Hepatocyte (in vitro differentiated cells): ENCODE results near the gene IMMP2L. TPM values are rescaled to one million over a fixed set of nuclear protein-coding genes. Genes with fewer than 3 reads are reported as not detected.

Source experiments
- DNase-seq: peaks from one replicate; pipeline ENCODE4 v3.0.0-alpha.2; 2016; ENCODE audit warnings: low spot score
- H2AFZ ChIP-seq: fragments of 200-600 bp; sonication (generic); 2 replicates; pipeline ENCODE4 v1.6.0; 2016; ENCODE audit warnings: antibody characterized with exemption, mild to moderate bottlenecking
- H3K27ac ChIP-seq: fragments of 200-600 bp; sonication (generic); 2 replicates; pipeline ENCODE4 v1.5.1; 2016; ENCODE audit warnings: mild to moderate bottlenecking
- H3K27me3 ChIP-seq: fragments of 200-600 bp; sonication (generic); 2 replicates; pipeline ENCODE4 v1.6.1; 2016
- H3K36me3 ChIP-seq: fragments of 200-600 bp; sonication (generic); replicated peaks from 2 replicates; pipeline ENCODE4 v1.5.1; 2016; ENCODE audit warnings: low read depth; ENCODE audit not compliant: insufficient read depth
- H3K4me1 ChIP-seq: fragments of 200-600 bp; sonication (generic); 2 replicates; pipeline ENCODE4 v1.5.1; 2016; ENCODE audit warnings: mild to moderate bottlenecking, moderate library complexity; ENCODE audit not compliant: insufficient read depth
- H3K4me2 ChIP-seq: fragments of 200-600 bp; sonication (generic); 2 replicates; pipeline ENCODE4 v1.6.0; 2016
- H3K4me3 ChIP-seq: fragments of 200-600 bp; sonication (generic); 2 replicates; pipeline ENCODE4 v1.5.1; 2016; ENCODE audit warnings: mild to moderate bottlenecking
- H3K79me2 ChIP-seq: fragments of 200-600 bp; sonication (generic); 2 replicates; pipeline ENCODE4 v1.6.0; 2017; ENCODE audit warnings: mild to moderate bottlenecking
- H3K9me2 ChIP-seq: fragments of 200-600 bp; sonication (generic); replicated peaks from 2 replicates; pipeline ENCODE4 v1.6.0; 2017; ENCODE audit warnings: mild to moderate bottlenecking; ENCODE audit not compliant: insufficient read depth
- H3K9me3 ChIP-seq: fragments of 200-600 bp; sonication (generic); 2 replicates; pipeline ENCODE4 v1.5.1; 2016; ENCODE audit warnings: low read depth, mild to moderate bottlenecking
- H4K20me1 ChIP-seq: fragments of 200-600 bp; sonication (generic); 2 replicates; pipeline ENCODE4 v1.6.0; 2016; ENCODE audit warnings: mild to moderate bottlenecking; ENCODE audit not compliant: insufficient read depth, poor library complexity, severe bottlenecking
- CTCF ChIP-seq: fragments of 200-600 bp; sonication (generic); IDR thresholded peaks from 2 replicates; pipeline ENCODE4 v1.5.1; 2016; ENCODE audit warnings: antibody characterized with exemption, mild to moderate bottlenecking; ENCODE audit not compliant: poor library complexity
- EZH2 ChIP-seq: fragments of 200-600 bp; sonication (generic); IDR thresholded peaks from 2 replicates; pipeline ENCODE4 v1.6.1; 2016; ENCODE audit warnings: antibody characterized with exemption, mild to moderate bottlenecking, borderline replicate concordance
- EZH2phosphoT487 ChIP-seq: fragments of 200-600 bp; sonication (generic); IDR thresholded peaks from one replicate; pipeline ENCODE4 v1.6.1; 2018; ENCODE audit warnings: antibody characterized with exemption, mild to moderate bottlenecking, low read depth, moderate library complexity; ENCODE audit not compliant: unreplicated experiment, severe bottlenecking
- WGBS: methylation state at CpG from one replicate; pipeline ENCODE4 v1.1.6; 2016; ENCODE audit warnings: low lambda C conversion rate; ENCODE audit errors: missing lambda C conversion rate; 5-methylcytosine and 5-hydroxymethylcytosine counted together
- polyA plus RNA-seq: library from polyadenylated mRNA; unstranded; fragments of >200 nt; fragmentation: Nextera tagmentation; extraction: Ambion mirVana; gene quantifications from 2 replicates; pipeline ENCODE4 v1.2.1, GENCODE V29; 2016
- total RNA-seq: library from RNA; depleted of rRNA; stranded (reverse); fragments of >200 nt; gene quantifications from 2 replicates; pipeline ENCODE4 v1.2.3, GENCODE V29; 2014

IMMP2L gene
- total and polyA plus RNA-seq, 2 experiments from 2014 or later: 13.3 to 17.6 TPM

- Histone ChIP-seq H3K9me2 (no peaks in the 10 kb centered on the region), H3K4me3 (no peak overlapping the region), H4K20me1 (no peaks in the 10 kb centered on the region), H3K4me2 (no peak overlapping the region), H3K4me1 (no peaks in the 10 kb centered on the region), H3K27ac (no peak overlapping the region), H2AFZ (no peak overlapping the region), H3K27me3 (no peaks in the 10 kb centered on the region), H3K9me3 (no peaks in the 10 kb centered on the region), H3K36me3 (no peaks in the 10 kb centered on the region), H3K79me2 (no peaks in the 10 kb centered on the region)
- TF ChIP-seq EZH2phosphoT487: no peak
- TF ChIP-seq CTCF: no peak
- no peak for TF ChIP-seq EZH2
- WGBS: 83% methylated on average over 4 of the region's 4 CpGs
- DNase-seq: no peak
These were observed 480.6 kb downstream of the IMMP2L start for GRCh38 chr7:111081546-111082267.

GRCh38 chr7:111080495-111081105 is 481.7 kb downstream of the IMMP2L start:
- H4K20me1 ChIP-seq: no peaks in the 10 kb centered on the region
- H3K27ac ChIP-seq: no peak overlapping the region
- no peak overlapping the region for H3K4me3 ChIP-seq
- no peak for TF ChIP-seq EZH2phosphoT487
- no peak for TF ChIP-seq CTCF
- no peak for TF ChIP-seq EZH2
- WGBS: 76% methylated on average over 1 of the region's 1 CpG
- no peaks in the 10 kb centered on the region for H3K9me2 ChIP-seq
- H3K36me3 ChIP-seq: no peaks in the 10 kb centered on the region
- H3K79me2 ChIP-seq: no peaks in the 10 kb centered on the region
- H3K4me2 ChIP-seq: no peak overlapping the region
- no peak for DNase-seq
- no peaks in the 10 kb centered on the region for H3K4me1 ChIP-seq
- H2AFZ ChIP-seq: no peak overlapping the region
- no peaks in the 10 kb centered on the region for H3K9me3 ChIP-seq
- no peaks in the 10 kb centered on the region for H3K27me3 ChIP-seq

GRCh38 chr7:111077001-111077400 is 485.3 kb downstream of the IMMP2L start:
- peaks cover 6% of the 10 kb centered on the region for H3K4me1 ChIP-seq
- no peak overlapping the region for H3K4me2 ChIP-seq
- H3K27me3 ChIP-seq: no peaks in the 10 kb centered on the region
- H3K79me2 ChIP-seq: no peaks in the 10 kb centered on the region
- TF ChIP-seq EZH2 (no peak), EZH2phosphoT487 (no peak), CTCF (no peak)
- H4K20me1 ChIP-seq: no peaks in the 10 kb centered on the region
- no peaks in the 10 kb centered on the region for H3K9me2 ChIP-seq
- H3K4me3 ChIP-seq: no peak overlapping the region
- H3K36me3 ChIP-seq: no peaks in the 10 kb centered on the region
- no peak for DNase-seq
- no peak overlapping the region for H2AFZ ChIP-seq
- H3K9me3 ChIP-seq: no peaks in the 10 kb centered on the region
- 91% methylated on average over 2 of the region's 2 CpGs for WGBS
- no peak overlapping the region for H3K27ac ChIP-seq
